Muscle layer of colon (tissue), 2 donors: ENCODE data around the gene PRDM2.
A peak's percentile ranks its signal among the peaks of the same experiment; 100 is the strongest.

ENCODE experiments used
- H3K27ac ChIP-seq: one replicate; pipeline ENCODE4 v1.7.0; 2013; ENCODE audit warnings: low read depth, mild to moderate bottlenecking, low read length, moderate library complexity
- H3K27me3 ChIP-seq, 2 donors: one replicate each; pipeline ENCODE4 v1.7.0; 2013; ENCODE audit warnings: low read length in 2 of 2, mild to moderate bottlenecking in 2 of 2; ENCODE audit not compliant: insufficient read depth in 2 of 2, control insufficient read depth in 1 of 2
- H3K36me3 ChIP-seq: one replicate; pipeline ENCODE4 v1.7.0; 2013; ENCODE audit warnings: mild to moderate bottlenecking, low read length; ENCODE audit not compliant: insufficient read depth
- H3K4me1 ChIP-seq: one replicate; pipeline ENCODE4 v1.7.0; 2013; ENCODE audit warnings: mild to moderate bottlenecking, low read length; ENCODE audit not compliant: insufficient read depth
- H3K4me3 ChIP-seq, 2 donors: one replicate each; pipeline ENCODE4 v1.7.0; 2013; ENCODE audit warnings: low read length in 2 of 2, low read depth in 1 of 2, mild to moderate bottlenecking in 1 of 2, moderate library complexity in 1 of 2
- H3K9ac ChIP-seq: one replicate; pipeline ENCODE4 v1.7.0; 2013; ENCODE audit warnings: low read length
- H3K9me3 ChIP-seq: one replicate; pipeline ENCODE4 v1.7.0; 2013; ENCODE audit warnings: mild to moderate bottlenecking, low read length
- donor health status: abdominal sarcoma.
- donor health status: Adenocarcinoma of cecum.

Gene PRDM2

GRCh38 chr1:13735168-13735930, 35.4 kb downstream of the PRDM2 start:
- no peaks in the 10 kb centered on the region for H3K9me3 ChIP-seq
- no peak overlapping the region for H3K9ac ChIP-seq
- no peaks in the 10 kb centered on the region for H3K36me3 ChIP-seq
- no peaks in the 10 kb centered on the region for H3K27me3 ChIP-seq
- H3K4me1 ChIP-seq = no peaks in the 10 kb centered on the region
- H3K27ac ChIP-seq = no peak overlapping the region
- H3K4me3 ChIP-seq = no peak overlapping the region

GRCh38 chr1:13737398-13737797, 37.4 kb downstream of the PRDM2 start:
- Histone ChIP-seq H3K4me3 (no peak overlapping the region), H3K27ac (no peak overlapping the region), H3K9me3 (no peaks in the 10 kb centered on the region), H3K4me1 (no peaks in the 10 kb centered on the region), H3K9ac (no peak overlapping the region), H3K36me3 (peaks cover 5% of the 10 kb centered on the region), H3K27me3 (no peaks in the 10 kb centered on the region)

GRCh38 chr1:13746342-13746741, 46.4 kb downstream of the PRDM2 start:
- Histone ChIP-seq H3K4me3 (no peak overlapping the region), H3K9me3 (no peaks in the 10 kb centered on the region), H3K27me3 (no peaks in the 10 kb centered on the region), H3K9ac (no peak overlapping the region), H3K4me1 (peaks cover 17% of the 10 kb centered on the region), H3K27ac (no peak overlapping the region), H3K36me3 (peaks cover 10% of the 10 kb centered on the region)

GRCh38 chr1:13748610-13749505, 48.9 kb downstream of the PRDM2 start:
- Histone ChIP-seq H3K9me3 (no peaks in the 10 kb centered on the region), H3K4me1 (peaks cover 22% of the 10 kb centered on the region), H3K4me3 (peak overlapping the region; percentile 79 to 83), H3K9ac (peak overlapping the region; percentile 62), H3K36me3 (no peaks in the 10 kb centered on the region), H3K27ac (peak overlapping the region; percentile 84), H3K27me3 (no peaks in the 10 kb centered on the region)

GRCh38 chr1:13749543-13750341, 49.8 kb downstream of the PRDM2 start:
- Histone ChIP-seq H3K4me1 (peaks cover 25% of the 10 kb centered on the region), H3K9ac (peak overlapping the region; percentile 52), H3K36me3 (no peaks in the 10 kb centered on the region), H3K27ac (peak overlapping the region; percentile 65), H3K27me3 (no peaks in the 10 kb centered on the region), H3K9me3 (no peaks in the 10 kb centered on the region), H3K4me3 (peak overlapping the region; percentile 71 to 83)

GRCh38 chr1:13751458-13751871, 51.5 kb downstream of the PRDM2 start:
- no peak overlapping the region for H3K27ac ChIP-seq
- no peak overlapping the region for H3K9ac ChIP-seq
- H3K9me3 ChIP-seq = no peaks in the 10 kb centered on the region
- peaks cover 29% of the 10 kb centered on the region for H3K4me1 ChIP-seq
- no peaks in the 10 kb centered on the region for H3K36me3 ChIP-seq
- no peak overlapping the region for H3K4me3 ChIP-seq
- no peaks in the 10 kb centered on the region for H3K27me3 ChIP-seq

GRCh38 chr1:13751985-13752384, 52.0 kb downstream of the PRDM2 start:
- no peak overlapping the region for H3K27ac ChIP-seq
- no peak overlapping the region for H3K9ac ChIP-seq
- H3K36me3 ChIP-seq = no peaks in the 10 kb centered on the region
- no peaks in the 10 kb centered on the region for H3K27me3 ChIP-seq
- no peak overlapping the region for H3K4me3 ChIP-seq
- no peaks in the 10 kb centered on the region for H3K9me3 ChIP-seq
- H3K4me1 ChIP-seq = peaks cover 34% of the 10 kb centered on the region

- H3K4me1 ChIP-seq = peaks cover 39% of the 10 kb centered on the region
- H3K9ac ChIP-seq = no peak overlapping the region
- no peaks in the 10 kb centered on the region for H3K27me3 ChIP-seq
- H3K4me3 ChIP-seq = no peak overlapping the region
- no peaks in the 10 kb centered on the region for H3K9me3 ChIP-seq
- no peak overlapping the region for H3K27ac ChIP-seq
- H3K36me3 ChIP-seq = no peaks in the 10 kb centered on the region
Observed at GRCh38 chr1:13752852-13753251, 52.9 kb downstream of the PRDM2 start.

GRCh38 chr1:13753636-13754402, 53.8 kb downstream of the PRDM2 start:
- no peak overlapping the region for H3K9ac ChIP-seq
- H3K9me3 ChIP-seq = no peaks in the 10 kb centered on the region
- H3K4me3 ChIP-seq = no peak overlapping the region
- H3K36me3 ChIP-seq = no peaks in the 10 kb centered on the region
- H3K4me1 ChIP-seq = peaks cover 33% of the 10 kb centered on the region
- no peak overlapping the region for H3K27ac ChIP-seq
- H3K27me3 ChIP-seq = no peaks in the 10 kb centered on the region

GRCh38 chr1:13754510-13755103, 54.6 kb downstream of the PRDM2 start:
- Histone ChIP-seq H3K4me1 (peaks cover 38% of the 10 kb centered on the region), H3K9me3 (no peaks in the 10 kb centered on the region), H3K9ac (no peak overlapping the region), H3K27ac (no peak overlapping the region), H3K4me3 (no peak overlapping the region), H3K36me3 (no peaks in the 10 kb centered on the region), H3K27me3 (no peaks in the 10 kb centered on the region)
